ENCODE data around the gene KRTAP17-1.

The KRTAP17-1 gene

GRCh38 chr17:41267711-41268110 lies 47.8 kb downstream of the KRTAP17-1 start:
- in situ Hi-C loops (cut with HindIII; ENCODE audit: low sequenced_read_pairs): no loop called here

GRCh38 chr17:41265078-41265477 lies 50.4 kb downstream of the KRTAP17-1 start, which contains the start of gene KRTAP9-6:
Gene KRTAP9-6 (plus strand): TSS chr17:41265378. CDS start chr17:41265378, 0 bp downstream.
- no peak within 1 kb of the TSS for H3K4me3 ChIP-seq (ENCODE audit: low read depth, low read length)
- no peak for TF ChIP-seq CTCF (IDR thresholded peaks at IDR 0.05; ENCODE audit: low read depth, low read length)
- DNase-seq (ENCODE audit: low read depth, low spot score): no peak
- in situ Hi-C loops (cut with HindIII; ENCODE audit: low sequenced_read_pairs): no loop called here

More at GRCh38 chr17:41267711-41268110, 47.8 kb downstream of the KRTAP17-1 start:
- no peak overlapping the region for H3K4me3 ChIP-seq (ENCODE audit: low read depth, low read length)
- TF ChIP-seq CTCF (IDR thresholded peaks at IDR 0.05; ENCODE audit: low read depth, low read length): no peak
- no peak for DNase-seq (ENCODE audit: low read depth, low spot score)
